ENCODE measurements around the gene RARB. TPM values are rescaled to one million over a fixed set of nuclear protein-coding genes. Genes with fewer than 3 reads are reported as not detected.

RARB gene
- total RNA-seq, 3 donors from 2014 or later, result 0.80 to 20.1 (median 8.2) TPM

- Histone ChIP-seq H3K9me3 (no peaks in the 10 kb centered on the region), H3K27ac (no peak overlapping the region), H3K4me3 (no peak overlapping the region), H3K4me1 (no peaks in the 10 kb centered on the region), H3K27me3 (no peaks in the 10 kb centered on the region), H3K36me3 (no peaks in the 10 kb centered on the region)
- intact Hi-C loops (cut with DNase I; ENCODE audit: low total_unique reads), result no loop called here
- DNase-seq (ENCODE audit: low spot score in 2 of 2), result no peak
- TF ChIP-seq CTCF (IDR thresholded peaks at IDR 0.05) (no peak), POLR2AphosphoS5 (IDR thresholded peaks at IDR 0.05) (no peak), POLR2A (IDR thresholded peaks at IDR 0.05) (no peak)
Observed at GRCh38 chr3:25421747-25422146, 6.3 kb upstream of the RARB start.

DNA sequence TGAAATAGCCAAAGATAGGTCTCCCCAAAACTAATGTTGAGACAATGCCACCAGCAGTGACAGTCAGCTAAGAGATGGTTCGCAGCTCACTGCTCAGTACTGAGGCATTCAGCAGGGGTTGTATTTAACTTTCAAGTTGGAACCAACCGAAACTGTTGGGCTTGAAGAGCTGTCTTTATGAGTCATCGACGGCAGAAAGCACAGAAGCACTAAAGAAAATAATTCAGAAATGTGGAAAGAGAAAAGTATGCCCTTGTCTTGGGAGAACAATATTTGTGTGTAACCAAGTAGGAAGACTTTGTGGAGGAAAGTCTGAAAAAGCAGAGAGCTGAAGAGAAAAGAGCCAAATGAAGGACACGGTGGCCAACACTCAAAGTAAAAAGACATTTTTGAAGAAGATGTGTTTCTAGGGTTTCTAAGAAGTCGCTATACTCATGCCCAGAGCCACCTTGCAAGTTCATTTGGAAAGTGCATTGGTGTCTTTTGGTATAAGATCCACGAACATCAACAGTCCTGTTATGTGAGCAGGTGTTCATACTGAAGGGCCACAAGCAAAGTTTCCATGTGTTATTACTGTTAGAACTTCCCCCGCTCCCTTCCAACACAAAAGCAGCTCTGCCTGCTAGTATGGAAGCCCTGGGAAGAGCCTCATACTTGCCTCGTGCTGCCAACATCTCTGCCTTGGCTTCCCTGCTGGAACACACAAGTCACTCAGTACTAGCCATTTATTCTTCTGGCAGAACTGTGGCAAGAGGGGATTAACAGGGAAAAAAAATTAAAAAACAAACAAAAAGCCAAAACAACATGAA lies 4.1 kb upstream of the RARB start:
- no peak for TF ChIP-seq POLR2A (IDR thresholded peaks at IDR 0.05)
- no peak for TF ChIP-seq POLR2AphosphoS5 (IDR thresholded peaks at IDR 0.05)
- no peak for TF ChIP-seq CTCF (IDR thresholded peaks at IDR 0.05)
- no peak for DNase-seq (ENCODE audit: low spot score in 2 of 2)
- H3K4me1 ChIP-seq, result no peaks in the 10 kb centered on the region
- H3K9me3 ChIP-seq, result no peaks in the 10 kb centered on the region
- no peak overlapping the region for H3K4me3 ChIP-seq
- H3K27me3 ChIP-seq, result no peaks in the 10 kb centered on the region
- intact Hi-C loops (cut with DNase I; ENCODE audit: low total_unique reads), result no loop called here
- H3K27ac ChIP-seq, result no peak overlapping the region
- H3K36me3 ChIP-seq, result no peaks in the 10 kb centered on the region

DNA sequence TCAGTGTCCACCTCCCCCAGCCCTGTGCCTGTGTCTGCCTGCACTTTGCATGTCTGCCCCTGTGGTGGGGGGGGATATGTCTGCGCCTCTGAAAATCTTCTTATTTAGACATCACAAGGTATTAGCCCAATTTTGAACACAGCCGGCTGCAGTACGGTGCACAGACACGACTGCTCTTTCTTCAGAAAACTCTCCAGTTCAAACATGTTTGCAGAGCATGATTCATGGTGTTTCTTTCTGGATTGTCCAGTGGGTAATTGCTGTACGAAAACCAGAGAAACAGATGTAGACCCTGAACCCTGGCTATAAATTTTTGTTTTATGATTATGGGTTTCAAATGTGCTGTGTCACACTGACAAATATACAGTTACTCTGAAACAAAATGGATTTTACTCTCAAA lies 3.4 kb upstream of the RARB start:
- no peaks in the 10 kb centered on the region for H3K4me1 ChIP-seq
- no peaks in the 10 kb centered on the region for H3K27me3 ChIP-seq
- TF ChIP-seq CTCF (IDR thresholded peaks at IDR 0.05) (no peak), POLR2AphosphoS5 (IDR thresholded peaks at IDR 0.05) (no peak), POLR2A (IDR thresholded peaks at IDR 0.05) (no peak)
- no peak for DNase-seq (ENCODE audit: low spot score in 2 of 2)
- no peak overlapping the region for H3K4me3 ChIP-seq
- no peaks in the 10 kb centered on the region for H3K9me3 ChIP-seq
- intact Hi-C loops (cut with DNase I; ENCODE audit: low total_unique reads), result no loop called here
- no peak overlapping the region for H3K27ac ChIP-seq
- H3K36me3 ChIP-seq, result no peaks in the 10 kb centered on the region

DNA sequence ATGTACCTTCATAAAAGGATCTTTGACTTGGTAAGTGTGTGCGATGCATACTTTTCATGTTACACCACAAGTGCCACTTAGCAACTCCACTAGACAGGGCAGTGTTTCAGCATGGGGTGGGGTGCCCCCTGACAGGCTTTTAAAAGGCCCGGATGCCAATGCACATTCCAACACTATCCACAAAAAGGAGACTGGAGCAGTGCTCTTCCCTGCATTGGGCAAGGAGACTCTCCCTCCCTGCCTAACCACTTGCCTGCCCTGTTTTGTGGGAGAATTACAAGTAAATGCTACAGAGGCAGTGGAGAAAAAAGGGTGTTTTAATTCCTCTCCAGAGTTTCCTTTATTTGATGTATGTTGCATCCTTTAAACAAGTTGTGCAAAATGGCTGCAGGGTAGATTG lies 1.7 kb upstream of the RARB start:
- TF ChIP-seq POLR2AphosphoS5 (IDR thresholded peaks at IDR 0.05), result no peak
- no peak for TF ChIP-seq POLR2A (IDR thresholded peaks at IDR 0.05)
- no peak for TF ChIP-seq CTCF (IDR thresholded peaks at IDR 0.05)
- Histone ChIP-seq H3K4me1 (no peaks in the 10 kb centered on the region), H3K4me3 (no peak overlapping the region), H3K27ac (no peak overlapping the region), H3K27me3 (no peaks in the 10 kb centered on the region), H3K36me3 (no peaks in the 10 kb centered on the region), H3K9me3 (no peaks in the 10 kb centered on the region)
- peak in 1 of 2 donors; percentile 56 for DNase-seq (ENCODE audit: low spot score in 2 of 2)
- intact Hi-C loops (cut with DNase I; ENCODE audit: low total_unique reads), result no loop called here

DNA sequence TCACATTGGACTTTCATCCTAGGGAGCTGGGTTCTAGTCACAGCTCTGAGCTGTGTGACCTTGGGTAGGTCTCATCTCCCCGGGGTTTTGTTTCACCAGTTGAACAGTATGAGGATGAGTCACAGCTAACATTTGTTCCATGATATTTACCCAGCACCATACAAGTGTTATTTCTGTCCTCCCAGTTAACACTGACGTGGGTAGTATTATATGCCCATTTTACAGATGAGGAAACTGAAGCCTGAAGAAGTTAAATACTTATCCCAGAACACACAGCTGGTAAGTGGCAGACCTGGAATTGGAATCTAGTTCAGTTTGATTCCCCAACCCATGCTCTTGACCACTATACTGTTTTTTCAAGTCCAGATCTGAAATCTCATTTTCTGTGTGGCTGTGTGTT lies 908 bp upstream of the RARB start:
- H3K27ac ChIP-seq, result peak overlapping the region; percentile 89 to 94

More for the DNA sequence above, 908 bp upstream of the RARB start:
- TF ChIP-seq CTCF (IDR thresholded peaks at IDR 0.05), result no peak
- TF ChIP-seq POLR2AphosphoS5 (IDR thresholded peaks at IDR 0.05), result no peak
- no peak for TF ChIP-seq POLR2A (IDR thresholded peaks at IDR 0.05)
- intact Hi-C loops (cut with DNase I; ENCODE audit: low total_unique reads), result no loop called here
- Histone ChIP-seq H3K4me3 (peak overlapping the region; percentile 48 to 76 (median 61)), H3K9me3 (no peaks in the 10 kb centered on the region), H3K27me3 (no peaks in the 10 kb centered on the region), H3K4me1 (no peaks in the 10 kb centered on the region), H3K36me3 (no peaks in the 10 kb centered on the region)
- DNase-seq (ENCODE audit: low spot score in 2 of 2), result no peak

All from breast epithelium (tissue), 4 donors.